Gastroesophageal sphincter (tissue), 4 donors: ENCODE measurements around the gene MTNR1A. TPM values are rescaled to one million over a fixed set of nuclear protein-coding genes. Genes with fewer than 3 reads are reported as not detected.

ENCODE experiments used
- ATAC-seq: fragments of 150-250 bp; one replicate; pipeline ENCODE4 v1.9.1; 2016; ENCODE audit warnings: mild to moderate bottlenecking, moderate library complexity
- H3K27ac ChIP-seq, 4 donors: fragments of 200-600 bp; sonication (generic) in 3 of 4; 1 replicate in 3 of 4; 2 replicates in 1 of 4; pipeline ENCODE4 v1.5.1; 2016 to 2019
- H3K27me3 ChIP-seq: fragments of 200-600 bp; sonication (generic); one replicate; pipeline ENCODE4 v1.5.1; 2019
- H3K36me3 ChIP-seq, 2 donors: fragments of 200-600 bp; sonication (generic); one replicate each; pipeline ENCODE4 v1.5.1; 2019; ENCODE audit warnings: control low read depth in 1 of 2
- H3K4me1 ChIP-seq, 3 donors: fragments of 200-600 bp; sonication (generic); 1 replicate in 2 of 3; 2 replicates in 1 of 3; pipeline ENCODE4 v1.5.1; 2016 to 2019; ENCODE audit warnings: control low read depth in 2 of 3
- H3K4me3 ChIP-seq, 2 donors: fragments of 200-600 bp; sonication (generic); one replicate each; pipeline ENCODE4 v1.5.1; 2019; ENCODE audit warnings: mild to moderate bottlenecking in 1 of 2, moderate library complexity in 1 of 2
- H3K9me3 ChIP-seq, 3 donors: fragments of 200-600 bp; sonication (generic); one replicate each; pipeline ENCODE4 v1.5.1; 2017 to 2019; ENCODE audit warnings: control low read depth in 2 of 3
- CTCF ChIP-seq, 4 experiments: fragments of 200-600 bp in 2 of 4; fragments of 450-650 bp in 2 of 4; sonication (generic) in 1 of 4; IDR thresholded peaks; one replicate each; pipeline ENCODE4 v1.5.1; 2017 to 2019; ENCODE audit warnings: antibody characterized with exemption in 4 of 4, mild to moderate bottlenecking in 2 of 4, moderate library complexity in 2 of 4
- EP300 ChIP-seq: sonication (generic); formaldehyde crosslinking; IDR thresholded peaks from one replicate; pipeline ENCODE4 v1.6.1; 2017; ENCODE audit warnings: antibody characterized with exemption, mild to moderate bottlenecking
- POLR2A ChIP-seq, 2 donors: fragments of 450-650 bp; IDR thresholded peaks; one replicate each; pipeline ENCODE4 v1.6.1; 2017; ENCODE audit warnings: antibody characterized with exemption in 2 of 2, mild to moderate bottlenecking in 2 of 2, moderate library complexity in 1 of 2
- POLR2AphosphoS5 ChIP-seq: sonication (generic); formaldehyde crosslinking; IDR thresholded peaks from one replicate; pipeline ENCODE4 v1.6.1; 2017; ENCODE audit warnings: antibody characterized with exemption
- WGBS, 2 donors: methylation state at CpG; one replicate each; pipeline ENCODE4 v1.1.5; 2018; ENCODE audit warnings: low coverage in 1 of 2; 5-methylcytosine and 5-hydroxymethylcytosine counted together
- total RNA-seq, 4 donors: library from RNA; depleted of rRNA; stranded (reverse); fragments of >200 nt; gene quantifications; one replicate each; pipeline ENCODE4 v1.1.0, GENCODE V29; 2016

MTNR1A gene
- total RNA-seq, 4 donors from 2014 or later: not detected

- H3K4me1 ChIP-seq: no peaks in the 10 kb centered on the region
- no peak overlapping the region for H3K27ac ChIP-seq
- no peaks in the 10 kb centered on the region for H3K36me3 ChIP-seq
- no peak for ATAC-seq
- WGBS, 2 donors: 77% methylated on average over 4 of the region's 8 CpGs; no CpG with 5 or more reads in 1 of the 2 donors
- H3K4me3 ChIP-seq: no peak overlapping the region
- TF ChIP-seq CTCF (IDR thresholded peaks at IDR 0.05) (no peak), POLR2A (IDR thresholded peaks at IDR 0.05) (no peak), POLR2AphosphoS5 (no peak), EP300 (no peak)
- peaks cover 5% of the 10 kb centered on the region for H3K27me3 ChIP-seq
- no peaks in the 10 kb centered on the region for H3K9me3 ChIP-seq
These were observed 53.8 kb downstream of the MTNR1A start for GRCh38 chr4:186501554-186501953.

GRCh38 chr4:186500721-186501304 is 54.6 kb downstream of the MTNR1A start:
- TF ChIP-seq POLR2A (IDR thresholded peaks at IDR 0.05) (no peak), POLR2AphosphoS5 (no peak), CTCF (IDR thresholded peaks at IDR 0.05) (no peak), EP300 (no peak)
- H3K4me1 ChIP-seq: no peaks in the 10 kb centered on the region
- peaks cover 5% of the 10 kb centered on the region for H3K27me3 ChIP-seq
- no peaks in the 10 kb centered on the region for H3K9me3 ChIP-seq
- WGBS, 2 donors: 86 to 91% methylated on average over 19 to 25 of the region's 39 CpGs
- H3K4me3 ChIP-seq: no peak overlapping the region
- no peak for ATAC-seq
- H3K27ac ChIP-seq: no peak overlapping the region
- no peaks in the 10 kb centered on the region for H3K36me3 ChIP-seq

GRCh38 chr4:186499467-186499866 is 55.9 kb downstream of the MTNR1A start:
- TF ChIP-seq POLR2AphosphoS5: no peak
- TF ChIP-seq POLR2A (IDR thresholded peaks at IDR 0.05): no peak
- TF ChIP-seq CTCF (IDR thresholded peaks at IDR 0.05): no peak
- no peak for TF ChIP-seq EP300
- no peaks in the 10 kb centered on the region for H3K36me3 ChIP-seq
- H3K4me1 ChIP-seq: no peaks in the 10 kb centered on the region
- WGBS, 2 donors: 74 to 96% methylated on average over 3 to 4 of the region's 4 CpGs
- H3K27me3 ChIP-seq: peaks cover 4% of the 10 kb centered on the region
- no peak for ATAC-seq
- no peak overlapping the region for H3K4me3 ChIP-seq
- H3K9me3 ChIP-seq: peaks cover 0 to 2% (median 0%) of the 10 kb centered on the region in 3 donors
- H3K27ac ChIP-seq: no peak overlapping the region

DNA sequence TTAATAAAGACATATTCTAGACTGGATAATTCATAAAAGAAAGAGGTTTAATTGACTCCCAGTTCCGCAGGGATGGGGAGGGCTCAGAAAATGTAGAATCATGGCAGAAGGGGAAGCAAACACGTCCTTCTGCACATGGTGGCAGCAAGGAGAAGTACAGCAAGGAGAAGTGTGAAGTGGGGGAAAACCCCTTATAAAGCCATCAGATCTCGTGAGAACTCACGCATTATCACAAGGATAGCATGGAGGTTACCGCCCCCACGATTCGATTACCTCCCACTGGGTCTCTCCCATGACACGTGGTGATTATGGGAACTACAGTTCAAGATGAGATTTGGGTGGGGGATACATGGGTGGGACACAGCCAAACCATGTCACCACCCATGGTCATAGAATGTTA is 58.3 kb downstream of the MTNR1A start:
- H3K36me3 ChIP-seq: no peaks in the 10 kb centered on the region
- no peaks in the 10 kb centered on the region for H3K4me1 ChIP-seq
- TF ChIP-seq POLR2AphosphoS5 (no peak), CTCF (IDR thresholded peaks at IDR 0.05) (no peak), POLR2A (IDR thresholded peaks at IDR 0.05) (no peak), EP300 (no peak)
- H3K9me3 ChIP-seq: peaks cover 0 to 24% (median 0%) of the 10 kb centered on the region in 3 donors
- H3K27ac ChIP-seq: no peak overlapping the region
- H3K27me3 ChIP-seq: peaks cover 13% of the 10 kb centered on the region
- no peak overlapping the region for H3K4me3 ChIP-seq
- 79 to 80% methylated on average over 3 to 7 of the region's 8 CpGs for WGBS, 2 donors
- ATAC-seq: no peak

GRCh38 chr4:186494496-186494895 is 60.9 kb downstream of the MTNR1A start:
- Histone ChIP-seq H3K9me3 (peaks cover 0 to 24% (median 0%) of the 10 kb centered on the region in 3 donors), H3K36me3 (no peaks in the 10 kb centered on the region), H3K27me3 (peaks cover 14% of the 10 kb centered on the region), H3K4me1 (no peaks in the 10 kb centered on the region), H3K27ac (no peak overlapping the region), H3K4me3 (no peak overlapping the region)
- no peak for ATAC-seq
- no peak for TF ChIP-seq CTCF (IDR thresholded peaks at IDR 0.05)
- no peak for TF ChIP-seq EP300
- no peak for TF ChIP-seq POLR2A (IDR thresholded peaks at IDR 0.05)
- no peak for TF ChIP-seq POLR2AphosphoS5
- WGBS, 2 donors: 90 to 94% methylated on average over 1 of the region's 1 CpG
